ENCODE data around the gene CDT1. TPM values are rescaled to one million over a fixed set of nuclear protein-coding genes. Genes with fewer than 3 reads are reported as not detected.
"Not testable (repeated sequence)": the region's sequence is repeated elsewhere in the genome, so short reads cannot be mapped to it uniquely, and the experiment has no call there.

The CDT1 gene
- polyA plus RNA-seq, 1 donor = 14.0 TPM

DNA sequence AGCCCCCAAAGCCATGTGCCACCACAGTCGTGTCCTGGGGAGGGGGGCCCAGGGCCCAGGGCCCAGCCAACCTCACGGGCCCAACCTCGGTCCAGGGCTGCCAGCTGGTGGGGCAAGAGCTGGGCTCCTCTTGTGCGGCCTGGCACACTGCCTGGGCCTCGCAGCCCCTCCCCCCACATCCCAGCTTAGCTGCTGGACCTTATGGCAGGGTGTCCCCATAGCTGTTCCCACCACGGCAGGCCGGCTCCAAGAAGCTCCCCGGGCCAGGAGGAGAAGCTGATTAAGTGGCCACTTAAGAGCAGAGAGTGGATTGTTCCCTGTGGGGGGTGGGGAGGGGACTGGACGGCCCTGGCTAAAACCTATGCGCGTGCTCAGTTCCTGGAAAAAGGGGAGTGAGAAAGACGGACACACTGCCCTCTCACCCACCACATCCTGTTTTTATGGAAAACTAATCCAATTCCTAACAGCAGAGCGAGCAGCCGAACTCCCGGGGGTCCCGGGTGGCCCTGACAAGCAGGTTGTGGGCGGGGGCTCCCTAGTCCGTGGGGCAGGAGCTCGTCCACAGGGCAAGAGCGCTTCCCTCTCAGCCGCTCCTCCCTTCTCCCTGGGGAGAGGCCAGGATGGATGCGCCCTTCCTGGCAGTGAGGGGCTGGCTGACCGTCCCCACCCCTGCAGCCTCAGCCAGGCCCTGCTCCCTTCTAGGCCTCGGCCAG is 35.4 kb upstream of the CDT1 start:
- WGBS (ENCODE audit: insufficient coverage, low lambda C conversion rate) = no CpG with 5 or more reads among the region's 24 CpGs
- Histone ChIP-seq H3K36me3 (ENCODE audit: control insufficient read depth, insufficient read depth, low read length) (peaks cover 2% of the 10 kb centered on the region), H3K4me3 (ENCODE audit: low read length) (no peak overlapping the region), H3K4me1 (ENCODE audit: control insufficient read depth, insufficient read depth, low read length) (peaks cover 55% of the 10 kb centered on the region), H3K9me3 (ENCODE audit: control insufficient read depth, low read depth, low read length) (peaks cover 6% of the 10 kb centered on the region), H3K27ac (ENCODE audit: low read length) (no peak overlapping the region), H3K27me3 (ENCODE audit: control insufficient read depth, insufficient read depth, low read length) (no peaks in the 10 kb centered on the region)
- peak in 1 of 2 donors; percentile 37 for DNase-seq

DNA sequence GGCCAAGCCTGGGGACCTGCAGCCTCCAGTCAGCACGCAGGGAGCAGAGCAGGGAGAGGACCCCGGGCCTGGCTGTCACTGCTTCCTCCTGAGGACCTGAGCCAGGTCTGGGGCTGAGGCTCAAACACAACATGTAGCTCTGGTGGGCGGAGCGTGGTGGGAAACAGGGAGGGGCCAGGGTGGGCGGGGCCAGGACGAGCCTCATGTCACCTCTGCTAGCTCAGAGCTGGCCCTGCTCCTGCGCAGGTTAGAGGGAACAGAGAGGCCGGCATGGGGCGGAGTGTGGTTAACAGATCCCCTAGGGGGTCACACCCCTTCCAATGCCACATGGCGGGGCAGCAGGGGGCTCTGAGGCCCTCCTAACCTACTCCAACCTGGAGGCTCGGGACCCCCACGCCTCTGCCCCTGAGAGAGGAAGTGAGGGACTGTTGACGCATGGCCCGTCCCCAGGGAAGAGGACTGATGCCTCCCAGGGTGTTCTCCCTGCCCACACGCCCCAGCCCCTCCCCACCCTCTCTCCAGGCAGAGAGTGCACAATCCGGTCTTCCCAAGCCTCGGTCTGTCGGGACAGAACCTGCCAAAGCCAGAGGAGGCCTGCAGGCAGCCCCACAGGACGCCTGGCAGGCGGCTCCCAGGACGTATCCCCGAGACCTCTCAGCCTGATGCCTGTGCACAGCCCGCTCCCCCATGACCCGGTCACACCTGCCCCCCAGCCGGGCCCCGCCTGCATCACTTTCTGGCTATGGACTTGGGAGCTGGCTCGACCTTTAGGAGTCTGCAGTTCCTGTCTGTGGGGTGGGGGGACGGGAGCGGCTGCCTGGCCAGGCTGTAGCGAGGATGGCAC is 33.8 kb upstream of the CDT1 start:
- Histone ChIP-seq H3K4me1 (ENCODE audit: control insufficient read depth, insufficient read depth, low read length) (peaks cover 63% of the 10 kb centered on the region), H3K4me3 (ENCODE audit: low read length) (peak overlapping the region; percentile 36), H3K27ac (ENCODE audit: low read length) (peak overlapping the region; percentile 84), H3K27me3 (ENCODE audit: control insufficient read depth, insufficient read depth, low read length) (no peaks in the 10 kb centered on the region), H3K9me3 (ENCODE audit: control insufficient read depth, low read depth, low read length) (peaks cover 6% of the 10 kb centered on the region), H3K36me3 (ENCODE audit: control insufficient read depth, insufficient read depth, low read length) (peaks cover 2% of the 10 kb centered on the region)
- WGBS (ENCODE audit: insufficient coverage, low lambda C conversion rate) = no CpG with 5 or more reads among the region's 30 CpGs
- peak; percentile 58 to 73 for DNase-seq

DNA sequence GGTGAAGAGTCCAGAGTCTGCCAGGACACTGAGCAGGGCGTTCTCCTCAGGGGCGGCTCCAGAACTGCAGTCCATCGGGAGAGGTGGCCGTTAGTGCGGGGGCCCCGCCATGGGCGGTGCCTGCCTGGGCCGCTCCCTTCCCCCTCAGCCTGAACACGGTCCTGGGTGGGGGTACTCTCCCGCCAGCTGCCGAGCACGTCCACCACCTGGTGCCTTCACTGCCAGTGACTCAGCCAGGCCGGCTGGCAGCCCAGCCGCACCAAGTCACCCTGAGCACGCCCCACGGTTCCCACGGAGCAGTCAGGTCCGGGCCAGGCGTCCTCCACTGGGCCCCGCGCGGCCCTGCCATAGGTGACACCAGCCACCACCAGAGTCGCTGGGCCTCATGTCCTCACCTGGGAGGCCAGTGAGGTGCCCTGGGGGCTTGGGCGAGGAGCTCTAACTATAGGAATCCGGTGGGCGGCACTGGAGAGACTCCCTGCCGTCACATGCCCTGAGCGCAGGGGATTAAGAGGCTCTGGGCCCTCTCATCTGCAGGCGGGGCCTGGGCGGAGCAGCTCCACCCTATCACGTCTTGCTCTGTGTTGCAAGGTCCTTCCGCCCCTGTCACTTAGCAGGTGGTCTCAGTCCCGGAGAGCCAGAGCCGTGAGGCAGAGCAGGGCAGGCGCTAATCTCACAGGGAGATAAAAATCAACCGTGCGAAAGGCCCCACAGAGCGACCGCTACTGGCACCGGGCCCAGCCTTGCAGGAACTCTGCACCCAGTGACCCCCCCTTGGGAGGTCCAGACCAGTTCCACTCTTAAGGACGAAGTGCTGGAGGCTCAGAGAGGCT is 32.9 kb upstream of the CDT1 start:
- Histone ChIP-seq H3K36me3 (ENCODE audit: control insufficient read depth, insufficient read depth, low read length) (peaks cover 2% of the 10 kb centered on the region), H3K4me3 (ENCODE audit: low read length) (peak overlapping the region; percentile 36), H3K4me1 (ENCODE audit: control insufficient read depth, insufficient read depth, low read length) (peaks cover 63% of the 10 kb centered on the region), H3K27ac (ENCODE audit: low read length) (peak overlapping the region; percentile 84), H3K27me3 (ENCODE audit: control insufficient read depth, insufficient read depth, low read length) (no peaks in the 10 kb centered on the region), H3K9me3 (ENCODE audit: control insufficient read depth, low read depth, low read length) (peaks cover 6% of the 10 kb centered on the region)
- DNase-seq = peak; percentile 90 to 94
- WGBS (ENCODE audit: insufficient coverage, low lambda C conversion rate) = no CpG with 5 or more reads among the region's 41 CpGs

DNA sequence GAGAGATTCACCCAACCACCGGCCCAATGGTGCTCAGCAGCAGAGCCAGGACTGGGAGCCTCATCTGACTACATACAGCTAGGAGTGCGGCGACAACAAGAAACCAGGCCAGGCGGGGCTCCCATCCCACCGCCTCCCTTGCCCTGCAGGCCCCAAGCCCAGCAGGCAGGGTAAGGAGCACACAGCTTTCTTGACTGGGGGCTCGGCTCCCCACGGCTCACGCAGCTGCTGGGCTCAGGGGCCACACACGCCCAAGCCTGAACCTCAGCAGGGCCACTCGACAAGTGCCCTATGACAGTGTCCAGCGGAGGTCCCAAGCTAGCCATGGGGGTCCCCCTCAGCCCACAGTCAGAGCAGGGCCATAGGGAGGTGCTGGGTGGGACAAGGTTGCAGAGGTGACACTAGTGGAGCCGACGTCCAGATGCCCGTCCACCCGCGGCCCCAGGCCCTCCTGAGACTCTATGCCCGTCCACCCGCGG is 32.3 kb upstream of the CDT1 start:
- Histone ChIP-seq H3K4me3 (ENCODE audit: low read length) (peak overlapping the region; percentile 36), H3K36me3 (ENCODE audit: control insufficient read depth, insufficient read depth, low read length) (no peaks in the 10 kb centered on the region), H3K27ac (ENCODE audit: low read length) (peak overlapping the region; percentile 84), H3K9me3 (ENCODE audit: control insufficient read depth, low read depth, low read length) (peaks cover 9% of the 10 kb centered on the region), H3K4me1 (ENCODE audit: control insufficient read depth, insufficient read depth, low read length) (peaks cover 63% of the 10 kb centered on the region), H3K27me3 (ENCODE audit: control insufficient read depth, insufficient read depth, low read length) (no peaks in the 10 kb centered on the region)
- no CpG with 5 or more reads among the region's 19 CpGs for WGBS (ENCODE audit: insufficient coverage, low lambda C conversion rate)
- DNase-seq = no peak

DNA sequence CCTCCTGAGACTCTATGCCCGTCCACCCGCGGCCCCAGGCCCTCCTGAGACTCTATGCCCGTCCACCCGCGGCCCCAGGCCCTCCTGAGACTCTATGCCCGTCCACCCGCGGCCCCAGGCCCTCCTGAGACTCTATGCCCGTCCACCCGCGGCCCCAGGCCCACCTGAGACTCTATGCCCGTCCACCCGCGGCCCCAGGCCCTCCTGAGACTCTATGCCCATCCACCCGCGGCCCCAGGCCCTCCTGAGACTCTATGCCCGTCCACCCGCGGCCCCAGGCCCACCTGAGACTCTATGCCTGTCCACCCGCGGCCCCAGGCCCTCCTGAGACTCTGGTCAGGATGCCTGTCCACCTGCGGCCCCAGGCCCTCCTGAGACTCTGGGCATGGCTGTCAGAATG is 31.8 kb upstream of the CDT1 start:
- H3K36me3 ChIP-seq (ENCODE audit: control insufficient read depth, insufficient read depth, low read length); H3K27me3 ChIP-seq (ENCODE audit: control insufficient read depth, insufficient read depth, low read length); DNase-seq; H3K9me3 ChIP-seq (ENCODE audit: control insufficient read depth, low read depth, low read length); H3K27ac ChIP-seq (ENCODE audit: low read length); H3K4me3 ChIP-seq (ENCODE audit: low read length): not testable (repeated sequence)
- H3K4me1 ChIP-seq (ENCODE audit: control insufficient read depth, insufficient read depth, low read length) = peaks cover 63% of the 10 kb centered on the region
- WGBS (ENCODE audit: insufficient coverage, low lambda C conversion rate) = no CpG with 5 or more reads among the region's 23 CpGs

- peak overlapping the region; percentile 75 for H3K27ac ChIP-seq (ENCODE audit: low read length)
- peaks cover 6% of the 10 kb centered on the region for H3K9me3 ChIP-seq (ENCODE audit: control insufficient read depth, low read depth, low read length)
- no peaks in the 10 kb centered on the region for H3K36me3 ChIP-seq (ENCODE audit: control insufficient read depth, insufficient read depth, low read length)
- H3K4me3 ChIP-seq (ENCODE audit: low read length) = peak overlapping the region; percentile 17
- H3K27me3 ChIP-seq (ENCODE audit: control insufficient read depth, insufficient read depth, low read length) = no peaks in the 10 kb centered on the region
- peak in 1 of 2 donors; percentile 42 for DNase-seq
- no CpG with 5 or more reads among the region's 29 CpGs for WGBS (ENCODE audit: insufficient coverage, low lambda C conversion rate)
- peaks cover 58% of the 10 kb centered on the region for H3K4me1 ChIP-seq (ENCODE audit: control insufficient read depth, insufficient read depth, low read length)
Measured at GRCh38 chr16:88772871-88773811, 30.4 kb upstream of the CDT1 start.

DNA sequence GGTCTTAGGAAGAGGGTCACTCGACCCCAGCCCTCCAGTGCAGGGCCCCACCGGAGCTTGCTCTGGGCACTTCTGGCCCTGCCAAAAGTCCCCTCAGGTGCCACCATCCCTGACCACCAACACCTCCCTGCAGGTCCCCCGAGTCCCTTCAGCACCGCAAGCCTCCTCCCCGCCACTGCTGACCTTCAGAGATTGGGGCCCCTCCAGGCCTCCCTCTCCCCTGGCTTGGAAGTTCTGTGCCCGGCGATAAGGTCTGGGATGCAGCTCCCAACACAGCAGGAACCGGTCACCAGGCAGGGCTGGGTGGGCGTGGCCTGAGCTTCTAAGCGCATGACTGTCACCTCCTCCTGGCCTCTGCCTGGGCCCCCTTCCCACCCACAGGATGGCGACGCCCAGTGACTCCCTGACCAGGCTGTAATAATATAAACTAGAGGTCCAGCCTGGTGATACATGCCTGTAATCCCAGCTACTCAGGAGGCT is 29.7 kb upstream of the CDT1 start:
- peak overlapping the region; percentile 17 for H3K4me3 ChIP-seq (ENCODE audit: low read length)
- no CpG with 5 or more reads among the region's 12 CpGs for whole genome bisulfite sequencing (ENCODE audit: insufficient coverage, low lambda C conversion rate)
- H3K27ac ChIP-seq (ENCODE audit: low read length) = peak overlapping the region; percentile 75
- no peaks in the 10 kb centered on the region for H3K36me3 ChIP-seq (ENCODE audit: control insufficient read depth, insufficient read depth, low read length)
- peaks cover 53% of the 10 kb centered on the region for H3K4me1 ChIP-seq (ENCODE audit: control insufficient read depth, insufficient read depth, low read length)
- peak; percentile 93 to 94 for DNase-seq
- H3K27me3 ChIP-seq (ENCODE audit: control insufficient read depth, insufficient read depth, low read length) = no peaks in the 10 kb centered on the region
- H3K9me3 ChIP-seq (ENCODE audit: control insufficient read depth, low read depth, low read length) = peaks cover 12% of the 10 kb centered on the region

DNA sequence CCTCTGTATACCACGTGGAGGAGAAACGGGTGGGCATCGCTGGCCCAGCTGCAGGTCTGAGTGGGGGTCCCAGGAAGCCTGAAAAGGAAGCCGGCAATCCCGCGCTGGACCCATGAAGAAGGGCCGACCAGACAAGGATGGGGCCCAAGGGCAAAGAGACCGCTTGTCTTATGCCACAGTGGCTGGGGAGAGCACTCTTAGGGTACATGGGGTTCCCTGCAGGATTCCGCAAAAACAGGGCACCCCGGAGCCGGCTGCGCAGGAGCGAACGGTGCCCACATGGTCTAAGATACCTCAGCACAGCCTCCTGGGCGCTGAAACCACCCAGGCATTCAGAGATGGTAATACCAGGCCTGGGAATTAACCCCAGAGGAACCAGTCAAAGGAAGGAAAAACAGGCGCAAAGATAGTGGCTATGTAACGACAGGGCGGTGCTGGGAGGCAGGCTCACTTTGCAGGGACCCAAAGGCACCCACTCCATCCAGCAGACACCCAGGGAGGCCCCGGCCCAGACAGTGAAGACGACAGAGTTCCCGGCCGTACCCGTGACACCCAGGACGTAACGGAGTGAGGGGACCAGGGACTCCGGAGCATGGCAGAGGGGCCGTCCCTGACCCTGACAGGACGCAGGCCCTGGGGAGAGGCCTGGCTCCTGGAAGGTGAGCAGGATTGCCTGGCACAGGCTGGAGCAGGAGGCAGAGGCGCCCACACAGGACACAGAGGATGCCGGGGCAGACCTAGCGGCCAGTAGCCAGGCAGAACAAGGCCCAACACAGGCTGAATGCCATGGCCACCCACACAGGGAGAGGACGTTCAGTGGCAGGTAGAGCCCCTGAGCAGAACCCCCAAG is 28.8 kb upstream of the CDT1 start:
- H3K36me3 ChIP-seq (ENCODE audit: control insufficient read depth, insufficient read depth, low read length) = no peaks in the 10 kb centered on the region
- H3K4me3 ChIP-seq (ENCODE audit: low read length) = no peak overlapping the region
- no peaks in the 10 kb centered on the region for H3K27me3 ChIP-seq (ENCODE audit: control insufficient read depth, insufficient read depth, low read length)
- peak overlapping the region; percentile 57 for H3K27ac ChIP-seq (ENCODE audit: low read length)
- H3K4me1 ChIP-seq (ENCODE audit: control insufficient read depth, insufficient read depth, low read length) = peaks cover 51% of the 10 kb centered on the region
- no CpG with 5 or more reads among the region's 32 CpGs for WGBS (ENCODE audit: insufficient coverage, low lambda C conversion rate)
- H3K9me3 ChIP-seq (ENCODE audit: control insufficient read depth, low read depth, low read length) = peaks cover 12% of the 10 kb centered on the region
- DNase-seq = no peak

DNA sequence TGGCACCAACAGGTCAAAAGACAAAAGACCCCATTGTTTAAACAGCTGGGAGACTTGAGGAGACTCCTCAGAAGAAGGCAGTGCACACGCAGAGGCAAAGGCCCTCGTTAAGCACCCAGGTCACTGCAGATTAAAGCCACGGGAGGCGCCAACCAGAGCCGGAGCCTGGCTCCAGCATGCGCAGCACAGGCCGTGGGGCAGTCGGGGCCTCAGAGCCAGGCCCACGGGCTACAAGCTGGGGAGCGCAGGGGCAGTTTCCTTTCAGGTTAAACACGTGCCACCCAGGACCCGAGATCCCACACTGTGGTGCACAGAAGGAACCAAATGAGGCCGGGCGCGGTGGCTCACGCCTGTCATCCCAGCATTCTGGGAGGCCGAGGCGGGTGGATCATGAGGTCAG is 27.8 kb upstream of the CDT1 start:
- Histone ChIP-seq H3K27ac (ENCODE audit: low read length) (no peak overlapping the region), H3K4me3 (ENCODE audit: low read length) (no peak overlapping the region), H3K36me3 (ENCODE audit: control insufficient read depth, insufficient read depth, low read length) (no peaks in the 10 kb centered on the region), H3K9me3 (ENCODE audit: control insufficient read depth, low read depth, low read length) (peaks cover 8% of the 10 kb centered on the region), H3K27me3 (ENCODE audit: control insufficient read depth, insufficient read depth, low read length) (no peaks in the 10 kb centered on the region), H3K4me1 (ENCODE audit: control insufficient read depth, insufficient read depth, low read length) (peaks cover 50% of the 10 kb centered on the region)
- DNase-seq = no peak
- WGBS (ENCODE audit: insufficient coverage, low lambda C conversion rate) = no CpG with 5 or more reads among the region's 18 CpGs

All from large intestine (tissue), 3 donors.